GM18507 (cell line): ENCODE measurements around the gene ZCCHC7.
"Not testable (repeated sequence)": the region's sequence is repeated elsewhere in the genome, so short reads cannot be mapped to it uniquely, and the experiment has no call there.

Experiments
- DNase-seq: peaks from one replicate; pipeline ENCODE4 v3.0.0; 2011; ENCODE audit warnings: low read depth; ENCODE audit not compliant: insufficient read length; ENCODE audit errors: extremely low spot score
- FAIRE-seq: peaks from 2 replicates; lab custom pipeline; 2011; peaks lifted over from hg19 to GRCh38; lab: Jason Lieb, UNC

Gene ZCCHC7

DNA sequence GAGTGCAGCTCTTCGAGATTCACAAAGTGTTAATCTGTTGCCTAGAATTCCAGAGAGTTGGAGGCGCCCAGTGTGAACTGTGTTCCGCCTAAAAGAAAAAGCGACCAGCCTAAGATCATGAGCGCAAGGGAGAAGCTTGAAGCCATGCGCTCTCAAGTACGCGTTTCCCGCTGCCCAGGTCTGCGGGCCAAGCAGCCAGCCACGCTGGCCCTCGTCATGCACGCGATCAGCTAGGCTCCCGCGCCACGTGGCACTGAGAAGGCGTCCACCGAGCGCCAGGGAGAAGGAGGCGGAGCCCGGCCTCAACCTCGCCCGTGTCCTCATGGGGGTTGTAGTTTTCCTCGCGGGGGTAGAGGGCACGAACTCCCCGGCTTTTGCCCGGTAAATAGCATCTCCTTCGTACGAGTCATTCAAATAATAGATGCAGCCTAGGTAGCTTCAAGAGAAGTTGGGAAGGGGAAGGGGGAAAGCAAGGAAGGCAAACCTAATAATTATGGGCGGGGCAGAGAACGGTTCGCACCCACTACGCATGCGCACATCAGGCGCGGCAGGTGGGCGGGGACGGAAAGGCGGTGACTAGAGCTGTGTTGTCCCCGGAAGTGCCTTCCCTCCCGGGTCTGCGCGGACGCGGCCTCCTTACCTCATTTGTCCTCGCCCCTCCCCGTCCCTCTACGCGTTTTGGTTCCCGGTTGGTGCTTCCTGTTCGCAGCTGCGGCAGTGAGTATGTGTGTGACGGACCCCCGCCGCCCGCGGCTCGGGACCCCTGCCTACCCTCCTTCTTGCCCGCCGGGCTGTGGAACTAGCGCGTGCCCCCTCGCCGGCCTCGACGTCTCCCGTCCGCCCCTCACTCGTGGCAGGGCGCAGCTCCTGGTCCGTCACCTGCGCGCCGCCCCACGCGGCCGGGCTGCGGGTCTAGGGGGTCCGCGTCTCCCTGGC lies at the start of gene ZCCHC7:
Gene ZCCHC7, plus strand, starts transcription at position 668 of the 936 bp plus-strand sequence.
- FAIRE-seq (peak; percentile 97), DNase-seq (peak; percentile 97)

DNA sequence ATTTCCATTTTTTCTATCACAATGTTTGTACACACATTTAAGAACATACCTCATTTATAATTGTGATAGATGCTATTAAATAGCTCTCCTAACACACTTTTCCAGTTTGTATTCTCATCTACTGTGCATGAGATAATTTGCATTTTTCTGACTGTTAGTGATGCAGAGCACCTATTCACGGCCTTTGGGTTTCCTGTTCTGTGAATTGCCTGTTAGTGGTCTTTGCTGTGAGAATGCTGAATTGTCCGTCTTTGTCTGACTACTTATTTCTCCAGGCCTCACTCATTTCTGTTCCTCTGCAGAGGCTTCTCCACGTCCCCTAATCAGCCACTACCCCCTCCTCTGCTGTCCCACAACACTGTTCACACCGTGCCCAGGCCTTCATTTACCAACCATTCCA lies 45.6 kb upstream of the ZCCHC7 start:
- DNase-seq = not testable (repeated sequence)
- FAIRE-seq = peak; percentile 91

DNA sequence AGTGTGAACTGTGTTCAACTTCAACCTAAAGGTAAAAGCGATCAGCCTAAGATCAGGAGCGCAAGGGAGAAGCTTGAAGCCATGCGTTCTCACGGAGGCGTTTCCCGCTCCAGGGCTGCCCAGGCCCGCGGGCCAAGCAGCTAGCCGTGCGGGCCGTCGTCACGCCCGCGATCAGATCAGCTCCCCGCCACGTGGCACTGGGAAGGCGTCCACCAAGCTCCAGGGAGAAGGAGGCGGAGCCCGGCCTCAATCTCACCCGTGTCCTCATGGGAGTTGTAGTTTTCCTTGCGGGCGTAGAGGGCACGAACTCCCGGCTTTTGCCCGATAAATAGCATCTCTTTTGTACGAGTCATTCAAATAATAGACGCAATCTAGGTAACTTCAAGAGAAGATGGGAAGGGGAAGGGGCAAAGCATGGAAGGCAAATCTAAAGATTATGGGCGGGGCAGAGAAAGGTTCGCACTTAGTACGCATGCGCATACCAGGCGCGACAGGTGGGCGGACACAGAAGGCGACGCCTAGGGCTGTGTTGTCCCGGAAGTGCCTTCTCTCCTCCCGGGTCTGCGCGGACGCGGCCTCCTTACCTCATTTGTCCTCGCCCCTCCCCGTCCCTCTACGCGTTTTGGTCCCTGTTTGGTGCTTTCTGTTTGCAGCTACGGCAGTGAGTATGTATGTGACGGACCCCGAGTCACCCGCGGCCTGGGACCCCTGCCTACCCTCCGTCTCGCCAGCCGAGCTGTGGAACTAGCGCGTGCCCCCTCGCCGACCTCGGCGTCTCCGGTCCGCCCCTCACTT lies 40.8 kb upstream of the ZCCHC7 start:
- FAIRE-seq (peak; percentile 99), DNase-seq (peak; percentile 82)

DNA sequence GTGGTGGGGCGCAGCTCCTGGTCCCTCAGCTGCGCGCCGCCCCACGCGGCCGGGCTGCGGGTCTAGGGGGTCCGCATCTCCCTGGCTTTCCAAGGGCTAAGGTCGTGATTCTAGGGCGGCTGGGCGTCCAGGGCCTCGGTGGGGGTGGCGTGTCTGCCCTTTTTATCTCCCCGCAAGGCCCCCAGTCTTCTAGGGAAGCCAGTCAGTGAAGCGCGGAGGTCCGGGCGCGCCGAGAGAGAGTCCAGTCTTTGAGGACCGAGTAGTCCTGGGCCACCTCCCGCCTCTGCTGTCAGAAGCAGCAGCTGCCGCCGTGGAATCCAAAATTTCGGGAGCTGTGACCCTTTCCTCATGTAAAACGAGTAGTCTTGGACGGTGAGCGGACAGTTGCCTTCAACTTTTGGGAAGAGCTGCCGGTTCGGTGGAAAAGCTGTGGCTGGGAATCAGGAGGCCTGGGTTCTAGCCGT lies 40.2 kb upstream of the ZCCHC7 start:
- FAIRE-seq, DNase-seq: not testable (repeated sequence)

DNA sequence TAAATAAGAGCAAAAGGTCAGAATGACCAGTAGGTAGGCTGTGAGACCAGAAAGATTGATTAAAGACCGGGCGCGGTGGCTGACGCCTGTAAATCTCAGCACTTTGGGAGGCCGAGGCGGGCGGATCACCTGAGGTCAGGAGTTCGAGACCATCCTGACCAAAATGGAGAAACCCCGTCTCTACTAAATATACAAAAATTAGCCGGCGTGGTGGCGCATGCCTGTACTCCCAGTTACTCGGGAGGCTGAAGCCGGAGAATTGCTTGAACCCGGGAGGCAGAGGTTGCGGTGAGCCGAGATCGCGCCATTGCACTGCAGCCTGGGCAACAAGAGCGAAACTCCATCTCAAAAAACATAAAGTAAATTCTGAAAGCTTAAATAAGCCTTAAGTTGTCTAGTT lies 38.9 kb upstream of the ZCCHC7 start:
- FAIRE-seq, DNase-seq: not testable (repeated sequence)

DNA sequence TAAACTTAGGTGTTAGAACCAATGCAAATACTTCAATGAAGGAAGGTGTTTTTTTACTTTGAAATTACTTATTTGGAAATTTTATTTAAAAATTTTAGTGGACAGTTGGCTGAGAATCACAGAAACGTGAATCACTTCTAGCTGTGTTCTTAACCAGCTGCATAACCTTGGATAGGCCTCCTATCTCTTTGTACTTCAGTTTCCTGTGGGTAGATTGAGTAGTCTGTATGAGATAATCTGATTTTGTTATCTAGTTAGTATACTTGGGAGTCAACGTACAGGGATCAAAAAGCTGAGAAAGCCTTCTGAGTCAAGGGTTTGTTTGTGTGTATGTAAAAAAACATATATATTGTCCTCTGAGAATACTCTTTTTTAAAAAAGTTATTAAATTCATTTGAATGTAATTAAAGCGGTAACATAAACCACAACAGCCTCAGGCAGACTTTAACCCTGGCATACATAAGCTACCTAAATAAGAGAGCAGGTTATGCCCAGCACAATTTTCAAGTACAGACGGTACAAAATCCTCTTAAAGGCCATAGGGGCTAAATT lies 38.1 kb upstream of the ZCCHC7 start:
- FAIRE-seq = peak; percentile 15
- DNase-seq = no peak

DNA sequence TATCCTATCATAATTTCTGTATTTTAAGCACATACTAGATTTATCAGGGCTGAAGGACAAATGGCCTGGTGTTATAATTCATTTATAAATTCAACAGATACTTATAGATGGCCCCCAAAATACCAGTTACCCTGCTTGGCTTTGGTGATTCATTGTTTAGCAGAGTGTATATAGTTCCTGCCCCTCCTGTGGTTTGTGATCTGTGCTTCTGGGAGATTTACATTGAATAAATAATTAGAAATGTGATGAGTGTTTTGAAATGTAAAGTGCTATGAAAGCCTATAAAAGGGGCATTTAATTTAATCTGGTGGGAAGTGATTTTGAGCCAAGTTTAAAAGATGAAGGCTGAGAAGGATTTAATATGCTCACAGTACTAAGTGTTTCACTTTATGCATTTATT lies 36.7 kb upstream of the ZCCHC7 start:
- DNase-seq = no peak
- FAIRE-seq = no peak

DNA sequence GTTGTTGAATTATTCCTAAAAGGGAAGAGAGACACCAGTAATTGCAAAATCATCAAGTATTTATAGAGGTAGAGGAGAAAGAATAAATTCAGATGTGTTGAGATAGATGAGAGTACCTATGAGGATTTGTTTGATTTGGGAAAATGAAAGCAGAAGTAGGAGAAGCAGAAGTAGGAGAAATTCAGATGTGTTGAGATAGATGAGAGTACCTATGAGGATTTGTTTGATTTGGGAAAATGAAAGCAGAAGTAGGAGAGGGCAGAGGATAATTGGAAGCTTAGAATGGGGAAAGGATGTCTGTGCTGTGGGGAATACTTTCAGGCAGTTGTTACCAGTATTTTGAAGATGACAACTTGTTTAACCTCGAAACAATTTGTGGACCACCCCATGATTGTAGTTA lies 35.1 kb upstream of the ZCCHC7 start:
- FAIRE-seq (peak; percentile 56), DNase-seq (no peak)

DNA sequence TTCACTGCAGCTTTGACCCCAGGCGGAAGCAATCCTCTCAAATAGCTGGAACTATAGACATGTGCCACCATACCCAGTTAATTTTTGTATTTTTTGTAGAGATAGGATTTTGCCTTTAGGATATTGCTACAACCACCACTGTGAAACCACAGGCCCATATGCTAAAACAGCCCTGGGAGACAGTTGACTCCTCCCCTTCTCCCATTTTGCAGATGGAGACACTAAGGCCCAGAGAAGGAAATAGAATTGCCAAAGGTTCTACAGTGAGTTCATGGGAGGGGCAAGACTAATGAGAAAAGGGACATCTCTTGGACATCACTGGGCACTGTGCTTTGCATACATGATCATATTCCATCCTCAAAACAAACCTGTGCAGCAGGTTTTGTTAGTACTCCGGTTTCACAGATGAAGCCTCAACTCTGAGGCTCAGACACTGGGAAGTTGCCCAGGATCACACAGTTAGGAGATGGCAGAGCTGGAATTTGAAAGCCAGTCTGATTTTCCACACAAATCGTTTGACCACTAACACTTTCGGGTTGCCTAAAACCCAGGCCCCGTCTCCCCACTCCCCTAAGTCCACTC lies 27.6 kb upstream of the ZCCHC7 start:
- DNase-seq = not testable (repeated sequence)
- peak; percentile 36 for FAIRE-seq

DNA sequence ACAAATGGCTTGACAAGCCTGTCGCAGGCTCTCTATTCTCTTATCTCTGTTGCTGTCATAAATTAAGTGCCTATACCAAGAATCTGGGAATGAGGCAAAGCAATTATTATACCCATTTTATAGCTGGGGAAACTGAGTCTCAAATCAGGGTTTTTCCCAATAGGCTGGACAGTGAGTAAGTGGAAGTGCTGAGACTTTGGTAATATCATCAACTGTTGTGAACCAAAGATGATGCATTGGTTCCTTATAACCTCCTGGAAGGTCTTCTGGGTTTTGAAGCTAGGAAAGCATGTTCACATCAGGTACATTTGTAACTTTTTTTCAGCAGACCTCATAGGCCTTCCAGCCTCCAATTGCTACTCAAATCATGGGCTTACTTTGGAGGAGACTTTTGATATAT lies 25.6 kb upstream of the ZCCHC7 start:
- FAIRE-seq = no peak

DNA sequence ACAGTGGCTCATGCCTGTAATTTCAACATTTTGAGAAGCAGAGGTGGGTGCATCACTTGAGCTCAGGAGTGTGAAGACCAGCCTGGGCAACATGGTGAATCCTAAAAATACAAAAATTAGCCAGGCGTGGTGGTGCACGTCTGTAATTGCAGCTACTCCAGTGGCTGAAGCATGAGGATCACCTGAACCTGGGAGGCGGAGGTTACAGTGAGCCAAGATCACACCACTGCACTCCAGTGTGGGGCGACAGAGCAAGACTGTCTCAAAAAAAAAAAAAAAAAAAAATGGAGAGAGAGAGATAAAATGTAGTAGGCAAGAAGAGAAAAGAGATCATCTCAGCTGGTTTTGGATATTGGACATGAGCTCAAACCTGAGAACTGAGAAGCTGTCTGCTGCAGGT lies 23.7 kb upstream of the ZCCHC7 start:
- no peak for DNase-seq

More for the DNA sequence above, 25.6 kb upstream of the ZCCHC7 start:
- DNase-seq = no peak

DNA sequence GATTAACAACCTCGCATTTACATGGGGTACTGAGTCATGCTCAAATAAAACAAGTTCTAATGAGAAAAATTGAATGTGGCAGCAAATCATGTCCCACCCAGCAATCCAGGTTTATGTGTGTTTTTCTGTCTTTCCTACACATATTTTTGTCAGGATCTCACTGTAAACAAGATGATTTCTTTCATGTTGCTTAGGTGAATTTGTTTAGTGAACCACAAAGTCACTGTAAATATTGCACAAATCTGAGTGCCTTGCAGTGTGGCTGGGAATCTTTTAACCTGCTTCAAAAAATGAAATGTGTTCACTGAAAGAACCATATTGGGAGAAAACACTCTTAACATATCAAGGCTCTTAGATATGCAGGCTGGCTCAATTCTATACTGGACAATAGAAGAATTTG lies 23.1 kb upstream of the ZCCHC7 start:
- FAIRE-seq (no peak), DNase-seq (no peak)

More for the DNA sequence above, 23.7 kb upstream of the ZCCHC7 start:
- FAIRE-seq = no peak

DNA sequence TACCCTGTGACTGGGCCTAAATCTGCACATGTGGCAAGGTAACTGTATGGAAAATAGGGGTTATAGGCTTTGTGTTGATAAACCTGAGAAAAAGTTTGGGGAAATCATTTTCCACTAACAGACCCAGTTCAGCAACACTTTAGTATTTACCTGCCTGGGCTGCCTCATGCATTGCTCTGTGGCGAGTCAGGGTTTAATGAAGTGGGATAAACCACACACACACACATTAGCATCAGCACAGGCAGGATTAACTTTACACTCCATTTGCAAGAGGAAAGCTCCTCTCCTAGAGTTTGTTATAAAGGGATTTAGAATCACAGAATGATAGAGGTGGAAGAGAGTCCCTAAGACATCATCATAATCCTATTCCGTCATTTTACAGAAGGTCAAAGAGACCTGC lies 20.0 kb upstream of the ZCCHC7 start:
- DNase-seq = no peak
- FAIRE-seq = no peak

DNA sequence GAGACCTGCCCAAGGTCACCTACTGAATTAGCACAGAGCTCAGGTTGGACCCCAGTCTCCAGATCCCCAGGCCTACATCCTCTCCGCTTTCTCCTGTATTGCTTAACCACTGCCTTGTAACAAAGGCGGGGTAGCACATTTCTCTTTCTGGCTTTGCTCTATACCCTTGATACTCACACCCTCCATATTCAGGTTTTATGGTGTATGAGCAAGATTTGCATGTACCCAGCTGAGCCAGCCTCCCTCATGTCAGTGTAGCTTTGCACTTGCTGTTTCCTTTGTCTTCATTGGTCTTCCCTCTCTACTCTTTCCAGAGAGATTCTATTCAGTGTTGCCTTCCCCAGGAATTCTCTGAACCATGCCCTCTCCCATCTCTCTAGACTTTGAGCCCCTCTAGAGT lies 19.6 kb upstream of the ZCCHC7 start:
- DNase-seq (no peak), FAIRE-seq (peak; percentile 78)

DNA sequence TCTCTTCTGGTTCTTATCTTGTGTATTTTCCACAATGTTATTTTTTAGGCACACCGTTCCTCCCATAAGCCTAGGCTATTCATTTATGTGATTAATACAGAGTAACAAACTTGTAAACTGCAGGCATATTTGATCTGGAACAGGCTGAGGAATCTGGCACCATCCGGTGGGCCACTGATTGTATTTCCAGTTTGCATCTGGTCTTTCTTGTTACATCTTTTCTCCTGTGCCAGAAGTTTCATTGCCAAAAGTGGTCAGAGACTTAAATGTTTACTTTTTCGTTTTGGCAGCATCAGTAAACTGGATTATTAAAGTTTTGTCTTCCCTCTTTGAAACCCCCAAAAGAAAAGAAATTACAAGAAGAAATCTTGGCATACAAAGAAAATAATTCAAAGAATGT lies 17.9 kb upstream of the ZCCHC7 start:
- no peak for DNase-seq
- FAIRE-seq = no peak

DNA sequence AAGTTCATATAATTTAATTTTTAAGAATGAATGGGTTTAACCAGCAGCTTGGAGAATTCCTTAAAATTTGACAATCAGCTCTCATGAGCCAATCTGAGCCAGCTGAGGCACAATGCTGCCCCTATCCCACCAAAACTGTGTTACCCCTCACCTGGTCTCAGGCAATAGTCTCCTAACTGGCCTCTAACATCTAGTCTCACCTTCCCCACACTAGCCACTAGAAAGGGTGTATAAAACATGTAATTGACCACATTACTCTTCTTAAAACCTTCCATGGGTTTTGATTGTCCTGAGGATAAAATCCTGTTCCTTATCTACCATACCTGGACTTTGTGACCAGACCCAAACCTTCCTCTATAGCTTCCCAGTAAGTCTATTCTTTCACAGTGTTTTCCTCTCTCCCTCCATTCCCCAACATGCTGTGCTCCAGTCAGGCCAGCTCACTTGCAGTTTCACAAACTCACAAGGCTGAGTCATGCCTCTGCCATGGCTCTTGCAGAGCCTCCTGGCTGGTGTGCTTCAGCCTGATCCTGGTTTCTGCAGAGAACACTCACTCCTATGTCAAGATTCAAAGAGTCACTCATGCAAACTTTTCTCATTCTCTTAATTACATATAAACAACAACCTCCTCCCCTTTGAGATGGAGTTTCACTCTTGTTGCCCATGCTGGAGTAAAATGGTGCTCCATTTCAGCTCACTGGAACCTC lies 16.0 kb upstream of the ZCCHC7 start:
- no peak for DNase-seq
- FAIRE-seq = peak; percentile 24

DNA sequence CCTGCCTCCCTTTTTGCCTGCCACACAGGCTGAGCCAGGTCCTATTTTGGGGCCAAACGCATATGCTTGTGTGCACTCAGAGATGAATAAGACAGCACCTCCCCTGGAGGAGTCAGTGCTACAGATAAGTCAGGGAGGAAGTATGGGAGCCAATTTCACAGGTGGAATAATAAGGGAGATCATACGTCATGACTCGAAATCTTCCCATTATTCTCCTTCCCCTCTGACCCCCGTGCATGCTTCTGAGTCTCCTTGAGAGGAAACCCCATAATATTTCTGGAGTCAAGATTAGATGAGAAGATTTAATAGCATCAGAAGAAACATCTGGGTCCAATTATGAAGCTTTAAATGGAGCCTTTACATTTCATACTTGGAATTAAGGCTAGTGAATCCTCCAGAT lies 15.1 kb upstream of the ZCCHC7 start:
- FAIRE-seq = no peak
- DNase-seq = no peak

DNA sequence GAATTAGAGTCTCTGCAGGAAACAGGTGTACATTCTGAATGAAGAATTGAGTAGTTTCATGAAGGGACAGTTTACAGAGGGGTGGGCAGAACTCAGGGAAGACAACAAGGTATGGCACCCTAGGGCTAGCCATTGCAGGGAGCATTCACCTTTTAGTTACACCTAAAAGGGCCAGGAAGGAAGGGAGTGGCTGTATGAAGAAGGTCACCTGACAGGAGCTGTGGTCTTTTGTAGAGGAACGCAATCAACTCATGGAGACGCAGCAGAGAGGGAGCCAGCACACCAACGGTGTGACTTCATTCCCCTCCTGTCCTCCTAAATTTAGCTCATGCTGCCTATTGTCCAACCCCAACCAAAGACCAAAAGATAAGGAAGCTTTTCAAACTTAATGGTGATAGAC lies 12.7 kb upstream of the ZCCHC7 start:
- FAIRE-seq = no peak
- no peak for DNase-seq

DNA sequence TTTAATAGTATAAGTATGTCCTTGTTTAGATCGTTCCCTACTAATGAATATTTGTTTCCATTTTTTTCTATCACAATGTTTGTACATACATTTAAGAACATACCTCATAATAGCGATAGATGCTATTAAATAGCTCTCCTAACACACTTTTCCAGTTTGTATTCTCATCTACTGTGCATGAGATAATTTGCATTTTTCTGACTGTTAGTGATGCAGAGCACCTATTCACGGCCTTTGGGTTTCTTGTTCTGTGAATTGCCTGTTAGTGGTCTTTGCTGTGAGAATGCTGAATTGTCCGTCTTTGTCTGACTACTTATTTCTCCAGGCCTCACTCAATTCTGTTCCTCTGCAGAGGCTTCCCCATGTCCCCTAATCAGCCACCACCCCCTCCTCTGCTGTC lies 5.9 kb upstream of the ZCCHC7 start:
- peak; percentile 83 for FAIRE-seq
- not testable (repeated sequence) for DNase-seq
